ENCODE data around the gene LMX1A. TPM values are rescaled to one million over a fixed set of nuclear protein-coding genes. Genes with fewer than 3 reads are reported as not detected.

Gene LMX1A
- total RNA-seq, 1 donor from 2014 or later, result 0.11 TPM

DNA sequence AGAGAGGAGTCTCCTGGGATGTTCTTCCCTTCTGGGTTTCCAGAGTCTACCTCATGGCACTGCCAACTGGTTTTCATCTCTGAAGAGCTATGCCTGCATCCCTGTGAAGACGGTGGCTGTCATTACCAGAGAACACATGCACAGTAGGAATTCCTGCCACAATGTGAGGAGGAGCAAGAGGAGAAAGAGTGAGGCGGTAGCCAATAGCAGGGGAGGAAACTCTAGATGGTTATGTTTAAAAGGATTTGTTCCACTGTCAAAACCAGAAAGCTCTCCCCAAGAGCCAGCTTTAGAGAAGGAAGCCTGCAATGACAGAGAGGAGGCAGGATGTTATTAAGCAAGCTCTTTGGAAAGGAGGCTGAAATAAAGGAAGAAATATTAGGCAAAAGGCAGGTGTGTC lies 12.3 kb downstream of the LMX1A start:
- no peak for DNase-seq
- H3K4me1 ChIP-seq, result no peaks in the 10 kb centered on the region
- no peaks in the 10 kb centered on the region for H3K36me3 ChIP-seq
- H3K4me3 ChIP-seq, result no peak overlapping the region
- intact Hi-C loops (cut with micrococcal nuclease), result no loop called here
- no peak overlapping the region for H3K27ac ChIP-seq (replicated peaks)
- TF ChIP-seq, protein P1, sequence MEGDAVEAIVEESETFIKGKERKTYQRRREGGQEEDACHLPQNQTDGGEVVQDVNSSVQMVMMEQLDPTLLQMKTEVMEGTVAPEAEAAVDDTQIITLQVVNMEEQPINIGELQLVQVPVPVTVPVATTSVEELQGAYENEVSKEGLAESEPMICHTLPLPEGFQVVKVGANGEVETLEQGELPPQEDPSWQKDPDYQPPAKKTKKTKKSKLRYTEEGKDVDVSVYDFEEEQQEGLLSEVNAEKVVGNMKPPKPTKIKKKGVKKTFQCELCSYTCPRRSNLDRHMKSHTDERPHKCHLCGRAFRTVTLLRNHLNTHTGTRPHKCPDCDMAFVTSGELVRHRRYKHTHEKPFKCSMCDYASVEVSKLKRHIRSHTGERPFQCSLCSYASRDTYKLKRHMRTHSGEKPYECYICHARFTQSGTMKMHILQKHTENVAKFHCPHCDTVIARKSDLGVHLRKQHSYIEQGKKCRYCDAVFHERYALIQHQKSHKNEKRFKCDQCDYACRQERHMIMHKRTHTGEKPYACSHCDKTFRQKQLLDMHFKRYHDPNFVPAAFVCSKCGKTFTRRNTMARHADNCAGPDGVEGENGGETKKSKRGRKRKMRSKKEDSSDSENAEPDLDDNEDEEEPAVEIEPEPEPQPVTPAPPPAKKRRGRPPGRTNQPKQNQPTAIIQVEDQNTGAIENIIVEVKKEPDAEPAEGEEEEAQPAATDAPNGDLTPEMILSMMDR (IDR thresholded peaks at IDR 0.05; ENCODE audit: borderline replicate concordance), result no peak
- no peaks in the 10 kb centered on the region for H3K9me3 ChIP-seq (replicated peaks)
- peaks cover 99% of the 10 kb centered on the region for H3K27me3 ChIP-seq (ENCODE audit: low read depth)

DNA sequence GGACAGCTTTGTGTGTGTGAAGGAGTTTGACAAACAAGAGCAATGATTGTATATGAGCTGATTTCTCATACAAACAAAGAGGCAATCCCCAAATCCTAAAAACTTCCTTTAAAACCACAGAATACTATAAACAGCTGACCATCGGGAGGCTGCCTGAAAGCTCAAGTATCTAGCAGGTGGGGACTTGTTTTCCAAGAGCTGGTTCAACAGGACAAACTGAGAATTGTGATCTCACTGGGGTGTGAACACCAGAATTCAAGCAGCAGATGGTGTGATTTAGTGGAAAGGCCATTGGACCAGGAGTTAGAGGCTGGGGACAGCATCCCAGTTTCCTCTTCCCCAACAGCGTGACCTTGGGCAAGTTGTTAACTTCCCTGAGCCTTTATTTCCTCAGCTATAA lies 13.9 kb downstream of the LMX1A start:
- TF ChIP-seq, protein P1 (IDR thresholded peaks at IDR 0.05; ENCODE audit: borderline replicate concordance), result no peak
- peaks cover 95% of the 10 kb centered on the region for H3K27me3 ChIP-seq (ENCODE audit: low read depth)
- H3K4me1 ChIP-seq, result no peaks in the 10 kb centered on the region
- no peaks in the 10 kb centered on the region for H3K9me3 ChIP-seq (replicated peaks)
- H3K36me3 ChIP-seq, result no peaks in the 10 kb centered on the region
- no peak for DNase-seq
- intact Hi-C loops (cut with micrococcal nuclease), result no loop called here
- H3K4me3 ChIP-seq, result no peak overlapping the region
- H3K27ac ChIP-seq (replicated peaks), result no peak overlapping the region

DNA sequence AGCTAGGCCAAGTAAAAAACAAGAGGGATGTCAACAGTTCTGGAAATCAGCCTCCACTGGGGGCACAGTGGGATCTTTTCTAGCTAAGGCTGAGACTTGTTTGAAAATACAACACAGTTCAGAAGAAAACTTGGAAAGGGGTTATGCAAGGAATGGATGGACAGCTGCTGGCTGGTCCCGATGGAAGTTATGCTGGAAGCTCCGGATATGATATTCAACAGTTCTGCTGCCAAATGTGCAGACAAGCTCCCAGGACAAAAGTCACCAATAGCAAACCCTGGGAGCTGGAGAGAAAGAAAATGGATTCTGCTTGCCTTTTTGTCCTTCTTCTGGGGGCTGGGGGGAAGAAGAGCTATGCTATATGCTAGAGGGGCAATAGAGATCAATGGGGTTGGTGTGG lies 14.3 kb downstream of the LMX1A start:
- TF ChIP-seq, protein P1 (IDR thresholded peaks at IDR 0.05; ENCODE audit: borderline replicate concordance), result no peak
- H3K4me3 ChIP-seq, result no peak overlapping the region
- no peak overlapping the region for H3K27ac ChIP-seq (replicated peaks)
- intact Hi-C loops (cut with micrococcal nuclease), result no loop called here
- H3K36me3 ChIP-seq, result no peaks in the 10 kb centered on the region
- peaks cover 91% of the 10 kb centered on the region for H3K27me3 ChIP-seq (ENCODE audit: low read depth)
- no peak for DNase-seq
- no peaks in the 10 kb centered on the region for H3K9me3 ChIP-seq (replicated peaks)
- H3K4me1 ChIP-seq, result no peaks in the 10 kb centered on the region

DNA sequence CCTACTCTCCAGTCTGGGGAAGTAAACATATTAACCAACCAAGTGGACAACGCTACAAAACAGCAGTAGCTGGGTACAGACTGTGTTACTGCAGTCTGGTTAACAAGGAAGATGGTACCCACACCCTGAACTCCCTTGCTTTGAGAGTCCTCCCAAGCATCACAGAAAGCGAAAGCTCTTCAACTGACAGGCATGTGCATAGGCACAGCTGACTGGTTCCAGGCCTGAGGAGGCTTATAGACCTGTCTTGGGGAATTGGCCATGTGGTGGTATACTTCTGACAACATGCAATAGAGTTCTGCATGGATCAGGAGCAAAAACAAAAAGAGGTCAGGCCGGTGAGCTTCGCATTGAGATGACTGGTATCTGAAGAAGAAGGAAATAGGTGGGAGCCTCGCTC lies 17.4 kb downstream of the LMX1A start:
- intact Hi-C loops (cut with micrococcal nuclease), result no loop called here
- Histone ChIP-seq H3K27me3 (ENCODE audit: low read depth) (peaks cover 66% of the 10 kb centered on the region), H3K9me3 (replicated peaks) (no peaks in the 10 kb centered on the region), H3K27ac (replicated peaks) (no peak overlapping the region), H3K36me3 (no peaks in the 10 kb centered on the region), H3K4me1 (no peaks in the 10 kb centered on the region), H3K4me3 (no peak overlapping the region)
- TF ChIP-seq, protein P1 (IDR thresholded peaks at IDR 0.05; ENCODE audit: borderline replicate concordance), result no peak
- DNase-seq, result no peak

DNA sequence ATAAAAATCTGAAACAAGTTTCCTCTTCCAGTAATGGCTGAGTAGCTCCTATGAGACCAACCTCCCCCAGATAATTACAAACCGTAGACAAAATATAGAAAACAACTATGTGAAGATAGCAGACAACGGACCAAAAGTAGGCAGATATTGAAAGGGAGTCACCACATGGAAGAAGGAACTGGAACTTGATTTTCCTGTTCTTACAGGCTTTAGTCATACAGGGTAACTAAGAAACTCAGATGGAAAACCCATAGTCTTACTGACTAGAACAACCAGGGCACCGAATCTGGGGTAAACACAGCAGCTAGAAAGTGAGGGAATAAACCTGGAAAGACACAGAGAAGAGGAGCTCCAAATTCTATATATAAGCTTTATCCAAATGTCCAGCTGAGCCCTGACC lies 26.0 kb downstream of the LMX1A start:
- DNase-seq, result no peak
- Histone ChIP-seq H3K4me1 (no peaks in the 10 kb centered on the region), H3K27ac (replicated peaks) (no peak overlapping the region), H3K27me3 (ENCODE audit: low read depth) (peaks cover 41% of the 10 kb centered on the region), H3K36me3 (no peaks in the 10 kb centered on the region), H3K9me3 (replicated peaks) (no peaks in the 10 kb centered on the region), H3K4me3 (no peak overlapping the region)
- TF ChIP-seq, protein P1 (IDR thresholded peaks at IDR 0.05; ENCODE audit: borderline replicate concordance), result no peak
- intact Hi-C loops (cut with micrococcal nuclease), result no loop called here

DNA sequence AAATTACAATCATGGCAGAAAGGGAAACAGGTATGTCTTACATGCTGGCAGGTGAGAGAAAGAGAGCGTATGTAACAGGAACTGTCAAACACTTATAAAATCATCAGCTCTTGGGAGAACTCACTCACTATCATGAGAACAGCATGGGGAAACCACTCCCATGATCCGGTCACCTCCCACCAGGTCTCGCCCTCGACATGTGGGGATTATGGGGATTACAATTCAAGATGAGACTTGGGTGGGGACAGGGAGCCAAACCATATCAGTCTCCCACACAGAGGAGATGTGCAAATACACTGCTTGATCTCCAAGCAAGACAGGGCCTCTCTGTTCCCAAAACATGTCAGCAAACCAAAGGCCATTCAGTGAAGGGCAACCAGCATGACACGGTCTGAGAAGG lies 27.4 kb downstream of the LMX1A start:
- TF ChIP-seq, protein P1 (IDR thresholded peaks at IDR 0.05; ENCODE audit: borderline replicate concordance), result no peak
- H3K27ac ChIP-seq (replicated peaks), result no peak overlapping the region
- H3K27me3 ChIP-seq (ENCODE audit: low read depth), result peaks cover 54% of the 10 kb centered on the region
- intact Hi-C loops (cut with micrococcal nuclease), result no loop called here
- no peak overlapping the region for H3K4me3 ChIP-seq
- no peak for DNase-seq
- no peaks in the 10 kb centered on the region for H3K4me1 ChIP-seq
- no peaks in the 10 kb centered on the region for H3K36me3 ChIP-seq
- H3K9me3 ChIP-seq (replicated peaks), result no peaks in the 10 kb centered on the region
